Glutamatergic neuron (in vitro differentiated cells): ENCODE results near the gene EVPL. TPM values are rescaled to one million over a fixed set of nuclear protein-coding genes. Genes with fewer than 3 reads are reported as not detected.

Experiments used
- DNase-seq: peaks from one replicate; pipeline ENCODE4 v3.0.0; 2022
- H3K27ac Mint-ChIP-seq: one replicate; pipeline ENCODE4 v1.8.0; 2020; ENCODE audit warnings: mild to moderate bottlenecking, mixed read lengths, inconsistent platforms; ENCODE audit not compliant: unreplicated experiment
- H3K27me3 Mint-ChIP-seq: one replicate; pipeline ENCODE4 v1.8.0; 2020; ENCODE audit warnings: mild to moderate bottlenecking, moderate library complexity, mixed read lengths, inconsistent platforms; ENCODE audit not compliant: unreplicated experiment
- H3K36me3 Mint-ChIP-seq: one replicate; pipeline ENCODE4 v1.8.0; 2020; ENCODE audit warnings: mild to moderate bottlenecking, mixed read lengths, inconsistent platforms; ENCODE audit not compliant: unreplicated experiment
- H3K4me1 Mint-ChIP-seq: one replicate; pipeline ENCODE4 v1.8.0; 2020; ENCODE audit warnings: mild to moderate bottlenecking, low read depth, mixed read lengths, inconsistent platforms; ENCODE audit not compliant: unreplicated experiment
- H3K4me3 Mint-ChIP-seq: one replicate; pipeline ENCODE4 v1.8.0; 2020; ENCODE audit warnings: mild to moderate bottlenecking, mixed read lengths, inconsistent platforms; ENCODE audit not compliant: unreplicated experiment
- H3K9me3 Mint-ChIP-seq: one replicate; pipeline ENCODE4 v1.8.0; 2020; ENCODE audit warnings: mild to moderate bottlenecking, moderate library complexity, mixed read lengths, inconsistent platforms; ENCODE audit not compliant: unreplicated experiment
- total RNA-seq: library from RNA; stranded (reverse); fragmentation: NEBNext Ultra II Directional; extraction: Animal tissue kit (Norgen Biotek cat#: 25700); gene quantifications from one replicate; pipeline ENCODE4 v1.2.1, GENCODE V29; 2021; ENCODE audit not compliant: unreplicated experiment
- TF ChIP-seq, protein P1 (sequence below): fragments of 200-600 bp; sonication (generic); IDR thresholded peaks from one replicate; pipeline ENCODE4 v1.5.0; 2021; ENCODE audit not compliant: partially characterized antibody, unreplicated experiment

Gene EVPL
- total RNA-seq, 1 donor from 2014 or later: not detected

DNA sequence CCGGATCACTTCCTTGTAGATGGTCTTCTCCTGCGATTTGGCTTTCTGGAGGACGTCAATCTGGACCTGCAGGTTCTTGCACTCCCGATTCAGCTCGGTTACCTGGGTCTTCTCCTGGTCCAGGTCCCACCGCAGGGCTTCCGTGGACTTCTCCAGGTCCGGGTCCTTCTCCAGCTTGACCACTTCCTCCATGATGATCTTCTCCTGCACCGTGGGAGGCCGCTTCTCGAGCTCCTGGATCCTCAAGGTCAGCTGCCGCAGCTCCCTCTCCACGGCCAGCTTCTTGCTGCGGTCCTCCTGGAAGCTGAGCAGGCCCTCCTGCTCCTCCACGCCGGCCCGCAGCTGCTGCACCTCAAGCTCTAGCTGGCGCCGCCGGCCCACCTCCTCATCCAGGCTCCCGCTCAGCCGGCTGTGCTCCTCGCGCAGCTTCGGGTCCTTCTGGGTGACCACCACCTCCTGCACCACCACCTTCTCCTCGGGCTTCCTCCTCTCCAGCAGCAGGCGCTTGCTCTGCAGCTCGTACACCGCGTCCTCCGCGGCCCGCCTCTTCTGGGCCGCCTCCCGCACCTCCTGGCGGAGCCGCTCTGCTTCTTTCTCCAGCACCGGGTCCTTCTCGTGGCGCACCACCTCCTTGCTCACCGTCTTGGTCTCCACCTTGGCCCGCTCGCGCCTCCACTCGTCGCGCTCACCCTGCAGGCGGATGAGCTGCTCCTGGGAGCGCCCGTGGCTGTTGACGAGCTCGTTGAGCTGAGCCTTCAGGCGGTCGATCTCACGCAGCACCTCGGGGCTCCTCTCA lies 18.3 kb downstream of the EVPL start:
- H3K4me3 Mint-ChIP-seq: no peak overlapping the region
- peaks cover 2% of the 10 kb centered on the region for H3K4me1 Mint-ChIP-seq
- H3K9me3 Mint-ChIP-seq: peaks cover 8% of the 10 kb centered on the region
- H3K27ac Mint-ChIP-seq: no peak overlapping the region
- TF ChIP-seq, protein P1, sequence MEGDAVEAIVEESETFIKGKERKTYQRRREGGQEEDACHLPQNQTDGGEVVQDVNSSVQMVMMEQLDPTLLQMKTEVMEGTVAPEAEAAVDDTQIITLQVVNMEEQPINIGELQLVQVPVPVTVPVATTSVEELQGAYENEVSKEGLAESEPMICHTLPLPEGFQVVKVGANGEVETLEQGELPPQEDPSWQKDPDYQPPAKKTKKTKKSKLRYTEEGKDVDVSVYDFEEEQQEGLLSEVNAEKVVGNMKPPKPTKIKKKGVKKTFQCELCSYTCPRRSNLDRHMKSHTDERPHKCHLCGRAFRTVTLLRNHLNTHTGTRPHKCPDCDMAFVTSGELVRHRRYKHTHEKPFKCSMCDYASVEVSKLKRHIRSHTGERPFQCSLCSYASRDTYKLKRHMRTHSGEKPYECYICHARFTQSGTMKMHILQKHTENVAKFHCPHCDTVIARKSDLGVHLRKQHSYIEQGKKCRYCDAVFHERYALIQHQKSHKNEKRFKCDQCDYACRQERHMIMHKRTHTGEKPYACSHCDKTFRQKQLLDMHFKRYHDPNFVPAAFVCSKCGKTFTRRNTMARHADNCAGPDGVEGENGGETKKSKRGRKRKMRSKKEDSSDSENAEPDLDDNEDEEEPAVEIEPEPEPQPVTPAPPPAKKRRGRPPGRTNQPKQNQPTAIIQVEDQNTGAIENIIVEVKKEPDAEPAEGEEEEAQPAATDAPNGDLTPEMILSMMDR: no peak
- DNase-seq: no peak
- peaks cover 9% of the 10 kb centered on the region for H3K36me3 Mint-ChIP-seq
- peaks cover 10% of the 10 kb centered on the region for H3K27me3 Mint-ChIP-seq

DNA sequence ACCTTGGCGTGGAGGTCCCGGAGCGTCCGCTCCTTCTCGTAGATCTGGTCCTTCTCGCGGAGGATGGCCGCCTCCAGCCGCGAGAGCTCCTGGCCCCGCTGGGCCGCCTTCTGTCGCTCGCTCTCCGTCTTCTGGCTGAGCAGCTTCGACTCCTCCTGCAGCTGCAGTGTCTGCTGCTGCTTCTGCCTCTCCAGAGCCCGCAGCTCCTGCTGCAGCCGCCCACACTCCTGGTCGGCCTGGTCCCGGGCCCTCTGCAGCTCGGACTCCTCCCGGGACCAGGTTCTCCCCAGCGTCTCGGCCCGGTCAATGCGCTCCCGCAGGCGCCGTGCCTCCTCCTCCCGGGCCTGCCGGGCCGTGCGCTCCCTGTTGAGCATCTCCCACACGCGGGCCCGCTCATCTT lies 18.9 kb downstream of the EVPL start:
- TF ChIP-seq, protein P1: no peak
- no peak overlapping the region for H3K27ac Mint-ChIP-seq
- H3K4me3 Mint-ChIP-seq: no peak overlapping the region
- DNase-seq: no peak
- H3K36me3 Mint-ChIP-seq: peaks cover 9% of the 10 kb centered on the region
- H3K4me1 Mint-ChIP-seq: peaks cover 2% of the 10 kb centered on the region
- peaks cover 8% of the 10 kb centered on the region for H3K9me3 Mint-ChIP-seq
- peaks cover 10% of the 10 kb centered on the region for H3K27me3 Mint-ChIP-seq

DNA sequence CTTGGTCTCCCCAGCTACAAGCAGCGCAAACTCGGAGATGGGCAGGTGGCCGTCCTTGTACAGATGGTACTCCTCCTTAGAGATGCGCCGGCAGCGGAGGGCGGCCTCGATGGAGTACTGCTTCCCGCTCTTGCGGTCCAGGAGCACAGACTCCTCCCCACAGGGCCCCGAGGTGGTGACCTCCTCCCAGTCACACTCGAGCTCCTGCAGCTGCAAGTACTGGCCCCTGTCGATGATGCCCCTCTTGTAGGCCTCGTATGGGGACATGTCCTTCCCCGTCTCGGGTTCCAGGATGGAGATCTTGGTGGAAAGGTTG lies 19.3 kb downstream of the EVPL start:
- H3K4me3 Mint-ChIP-seq: no peak overlapping the region
- DNase-seq: no peak
- TF ChIP-seq, protein P1: no peak
- H3K36me3 Mint-ChIP-seq: peaks cover 9% of the 10 kb centered on the region
- no peak overlapping the region for H3K27ac Mint-ChIP-seq
- H3K4me1 Mint-ChIP-seq: peaks cover 2% of the 10 kb centered on the region
- peaks cover 10% of the 10 kb centered on the region for H3K27me3 Mint-ChIP-seq
- H3K9me3 Mint-ChIP-seq: peaks cover 8% of the 10 kb centered on the region

DNA sequence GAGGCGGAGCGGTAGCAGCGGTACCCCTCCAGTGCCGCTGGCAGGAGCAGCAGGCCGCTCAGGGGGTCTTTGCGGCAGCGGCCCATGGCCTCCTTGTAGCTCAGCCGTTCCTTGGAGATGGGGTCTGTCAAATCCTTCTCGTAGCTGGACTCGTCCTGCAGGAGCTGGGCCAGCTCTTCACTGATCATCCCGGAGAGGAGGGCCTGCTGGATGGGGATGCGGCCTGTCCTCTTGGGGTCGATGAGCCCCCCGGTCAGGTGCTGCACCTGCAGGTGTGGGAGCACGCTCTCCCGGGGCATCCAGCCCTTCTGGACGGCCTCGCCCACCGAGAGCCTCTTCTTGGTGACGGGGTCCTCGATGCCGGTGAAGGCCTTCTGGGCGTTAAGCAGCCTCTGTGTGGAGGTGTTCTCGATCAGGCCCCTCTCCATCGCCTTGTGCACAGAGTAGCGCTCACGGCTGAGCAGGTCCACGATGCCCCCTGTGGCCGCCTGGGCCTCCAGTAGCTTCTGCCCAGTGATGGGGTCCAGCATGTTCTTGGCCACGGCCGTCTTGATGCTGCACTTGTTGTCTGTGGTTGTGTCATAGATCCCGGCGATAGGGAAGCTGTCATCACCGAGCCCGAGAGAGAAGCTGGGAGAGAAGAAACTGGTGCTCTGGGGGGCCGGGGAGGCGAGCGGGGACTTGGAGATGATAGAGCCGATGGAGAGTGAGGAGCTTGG lies 19.8 kb downstream of the EVPL start:
- Mint-ChIP-seq H3K27me3 (peaks cover 10% of the 10 kb centered on the region), H3K9me3 (peaks cover 8% of the 10 kb centered on the region), H3K36me3 (peaks cover 9% of the 10 kb centered on the region), H3K27ac (no peak overlapping the region), H3K4me1 (peaks cover 2% of the 10 kb centered on the region), H3K4me3 (no peak overlapping the region)
- no peak for DNase-seq
- TF ChIP-seq, protein P1: no peak
